Brain pericyte (primary cell): ENCODE data around the gene CD48.

Source experiments
- DNase-seq: peaks from one replicate; pipeline ENCODE4 v3.0.0-alpha.2; 2012; ENCODE audit warnings: low read depth, low spot score

CD48 gene

DNA sequence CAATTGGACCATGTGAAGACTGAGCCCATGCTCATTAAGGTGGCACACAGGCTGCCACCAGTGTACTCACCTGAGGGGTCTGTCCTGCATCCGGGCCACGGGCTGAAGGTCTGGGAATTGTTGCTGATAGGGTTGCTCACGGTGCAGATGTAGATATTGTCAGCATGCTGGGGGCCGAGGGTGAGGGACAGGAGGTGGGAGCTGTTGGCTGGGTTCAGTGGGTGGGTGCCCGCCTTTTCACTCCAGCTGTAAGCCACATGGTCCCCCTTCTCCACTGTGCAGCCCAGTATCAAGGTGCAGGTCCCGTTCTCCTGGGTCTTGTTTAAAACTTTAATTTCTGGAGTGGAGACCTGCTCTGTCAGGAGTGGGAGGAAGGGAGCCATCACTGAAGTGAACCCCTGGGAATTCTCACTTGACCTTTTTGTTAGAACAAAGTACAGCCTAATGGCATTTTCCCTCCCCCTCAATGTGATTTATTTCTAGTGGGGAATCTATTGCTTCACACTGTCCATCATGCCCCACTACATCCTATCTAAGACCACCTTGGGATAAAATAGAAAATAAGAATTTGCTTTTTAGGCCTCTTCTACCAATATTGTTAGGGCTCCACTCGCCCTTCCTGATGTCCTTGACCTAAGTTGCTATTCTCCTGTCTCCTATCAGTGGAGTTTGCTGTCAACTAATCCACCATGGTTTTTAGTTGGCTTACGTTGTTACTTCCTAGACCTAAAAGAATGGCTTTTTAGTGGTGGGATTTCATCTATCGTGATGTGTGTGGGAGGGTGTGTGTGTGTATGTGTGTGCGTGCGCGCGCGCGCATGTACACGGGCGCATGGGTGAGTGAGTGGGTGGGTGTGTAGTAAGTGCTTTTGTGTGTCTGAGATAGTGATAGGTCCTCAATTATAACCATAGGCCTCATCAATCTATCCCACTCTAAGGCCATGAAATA lies 76.8 kb downstream of the CD48 start:
- DNase-seq = no peak

DNA sequence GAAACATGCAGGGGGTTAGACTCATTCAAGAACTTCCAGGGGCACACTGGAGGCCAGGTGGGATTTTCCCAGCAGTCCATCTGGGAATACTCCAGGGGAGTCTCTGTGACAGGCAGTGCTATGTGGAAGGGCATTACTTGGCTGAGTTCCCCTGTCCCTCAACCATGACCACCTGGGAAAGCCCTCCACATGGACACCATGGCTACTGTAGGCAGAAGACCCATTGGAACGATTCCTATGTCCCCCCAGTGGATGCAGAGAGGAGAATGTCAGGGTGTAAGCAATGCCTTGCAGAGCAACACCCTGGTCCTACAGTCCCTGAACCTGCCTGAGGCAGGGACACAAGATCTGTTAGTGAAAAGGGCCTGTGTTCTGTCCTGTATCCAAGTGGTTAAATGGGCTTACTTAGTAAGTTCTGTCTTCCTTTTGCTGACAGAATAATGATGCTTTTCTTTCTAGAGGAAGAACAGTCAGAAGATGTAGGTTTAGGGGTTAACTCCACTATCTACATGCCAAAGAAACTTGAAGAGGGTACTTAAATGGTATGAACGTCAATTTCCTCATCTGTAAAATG lies 78.2 kb downstream of the CD48 start:
- no peak for DNase-seq

DNA sequence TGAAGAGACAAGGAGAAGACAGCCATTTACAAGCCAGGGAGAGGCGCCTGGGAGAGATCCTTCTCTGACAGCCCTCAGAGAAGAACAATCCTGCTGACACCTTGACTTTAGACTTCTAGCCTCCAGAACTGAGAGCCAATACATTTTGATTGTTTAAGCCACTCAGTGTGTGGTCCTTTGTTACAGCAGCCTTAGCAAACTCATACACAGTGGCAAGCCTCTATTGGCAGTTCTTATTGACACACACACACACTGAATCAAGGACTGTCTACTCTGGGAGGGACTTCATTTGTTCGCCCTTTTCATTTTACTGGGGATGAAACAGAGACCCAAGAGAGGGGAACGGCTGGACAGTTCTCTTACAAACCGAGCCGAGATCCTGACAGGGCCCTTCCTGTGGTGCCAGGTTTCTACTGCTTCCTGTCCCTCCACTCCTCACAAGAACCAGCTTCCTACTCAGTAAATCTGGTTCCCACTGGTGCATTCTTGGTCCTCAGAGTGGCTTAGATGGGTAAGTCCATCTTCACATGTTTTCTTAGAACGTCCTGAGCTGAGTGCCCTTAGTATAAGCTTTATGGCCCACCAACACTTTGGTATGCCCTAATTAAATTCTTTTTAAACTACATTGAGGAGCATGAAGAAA lies 79.5 kb downstream of the CD48 start:
- DNase-seq = no peak

DNA sequence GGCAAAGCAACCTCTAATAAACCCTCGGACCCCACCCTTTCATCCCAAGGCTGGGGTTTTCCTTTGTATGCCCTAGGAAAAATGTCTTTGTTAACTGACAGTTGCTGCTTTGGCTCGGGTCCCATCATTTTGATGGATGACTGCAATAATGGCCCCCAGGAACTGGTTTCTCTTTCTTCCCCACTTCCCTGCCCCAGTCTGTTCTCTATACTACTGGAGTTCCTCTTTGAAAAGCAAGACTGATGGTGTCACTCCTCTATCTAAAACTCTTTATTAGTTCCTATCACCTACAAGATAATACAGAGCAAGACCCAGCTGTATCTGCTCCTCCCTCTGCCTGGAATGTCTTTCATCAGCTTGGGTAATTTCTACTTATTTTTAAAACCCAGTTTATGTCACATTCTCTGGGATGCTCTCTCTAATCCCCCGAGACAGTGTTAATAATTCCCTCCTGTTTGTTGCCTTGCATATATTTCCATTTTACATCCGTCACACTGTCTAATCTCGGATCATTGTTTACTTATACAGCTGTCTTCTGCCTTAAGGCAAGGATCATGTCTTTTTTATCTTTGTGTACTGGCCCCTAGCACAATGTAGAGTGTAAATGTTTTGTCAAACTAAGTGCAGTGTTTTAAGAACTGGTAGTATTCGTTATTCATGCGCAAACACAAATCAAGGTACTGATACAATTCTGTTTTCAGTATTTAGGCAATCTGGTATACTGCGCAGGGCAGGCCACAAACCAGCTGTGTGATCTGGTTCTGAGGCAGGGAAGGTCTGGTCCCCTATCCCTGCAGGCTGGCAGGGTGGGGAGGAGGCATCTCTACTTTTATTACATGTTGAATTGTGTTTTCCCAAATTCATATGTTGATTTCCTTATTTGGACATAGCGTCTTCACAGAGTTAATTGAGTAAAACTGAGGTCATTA lies 80.8 kb downstream of the CD48 start:
- no peak for DNase-seq

DNA sequence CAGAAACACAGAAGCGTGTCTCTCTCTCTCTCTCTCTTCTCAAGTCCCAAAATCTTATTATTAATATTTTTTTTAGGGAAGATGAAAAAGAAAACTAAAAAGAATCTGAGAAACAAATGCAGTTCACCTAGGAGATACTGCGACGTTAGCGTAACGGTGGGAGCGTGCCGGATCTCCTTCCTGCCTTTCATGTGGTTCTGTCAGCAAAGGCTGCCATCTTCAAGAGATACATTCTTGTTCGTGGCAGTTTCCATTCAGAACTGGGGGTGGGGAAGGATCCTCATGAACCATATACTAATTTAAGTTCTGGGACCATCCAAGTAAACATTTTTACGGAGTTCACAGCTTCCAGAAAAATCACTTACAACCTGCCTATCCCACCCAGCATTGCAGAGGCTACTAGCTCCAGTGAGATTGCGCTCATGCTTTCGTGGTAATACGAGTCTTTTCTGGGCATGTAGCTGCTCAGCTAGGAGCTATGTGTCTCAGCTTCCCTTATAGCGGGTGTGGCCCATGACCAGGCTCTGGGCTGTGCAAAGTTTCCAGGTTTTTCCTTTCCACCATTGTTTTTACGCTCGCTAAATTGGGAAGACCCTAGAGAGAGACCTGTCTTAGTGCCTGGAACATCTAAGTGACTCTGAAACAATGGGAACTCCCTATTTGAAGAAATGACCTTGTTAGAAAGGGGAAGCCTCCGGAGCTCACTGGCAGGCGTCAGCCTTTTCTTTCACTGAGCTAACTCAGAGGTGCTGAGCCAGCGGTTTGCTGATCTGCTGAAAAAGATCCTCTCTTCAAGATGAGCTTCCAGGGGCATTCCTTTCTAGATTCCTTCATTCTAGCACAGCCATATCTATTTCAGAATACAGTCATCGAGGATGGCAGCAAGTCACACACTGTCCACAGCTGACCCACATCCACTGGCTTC lies 82.1 kb downstream of the CD48 start:
- no peak for DNase-seq

DNA sequence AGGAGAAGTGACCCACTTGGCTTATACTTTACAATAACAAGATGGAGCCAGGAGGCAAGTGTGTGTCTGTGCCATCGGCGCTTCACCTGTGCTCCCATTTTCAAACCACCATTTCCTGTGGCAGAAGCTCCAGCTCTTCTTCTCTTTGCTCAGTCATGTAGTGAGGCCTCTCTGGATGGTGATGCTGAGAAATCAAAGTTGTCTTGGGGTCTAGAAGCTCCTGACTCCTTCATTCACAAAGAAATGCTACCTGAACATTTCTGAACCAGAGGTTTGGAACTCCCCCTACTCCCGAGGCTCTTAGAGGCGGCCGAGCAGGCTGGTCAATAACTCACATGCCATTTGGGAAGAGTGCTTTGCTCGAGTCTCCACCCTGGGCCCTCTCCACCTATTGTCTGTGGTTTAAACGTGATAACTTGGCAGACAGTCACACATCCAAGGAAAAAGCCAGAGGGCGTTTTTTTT lies 82.8 kb downstream of the CD48 start:
- no peak for DNase-seq
